ENCODE measurements around the gene SDCBP2. TPM values are rescaled to one million over a fixed set of nuclear protein-coding genes. Genes with fewer than 3 reads are reported as not detected.

The SDCBP2 gene
- total and polyA plus RNA-seq, 2 of the 13 experiments (the other 11 are each of a cell fraction or from before 2014, with no cell fraction given), result 1.2 to 2.4 TPM

DNA sequence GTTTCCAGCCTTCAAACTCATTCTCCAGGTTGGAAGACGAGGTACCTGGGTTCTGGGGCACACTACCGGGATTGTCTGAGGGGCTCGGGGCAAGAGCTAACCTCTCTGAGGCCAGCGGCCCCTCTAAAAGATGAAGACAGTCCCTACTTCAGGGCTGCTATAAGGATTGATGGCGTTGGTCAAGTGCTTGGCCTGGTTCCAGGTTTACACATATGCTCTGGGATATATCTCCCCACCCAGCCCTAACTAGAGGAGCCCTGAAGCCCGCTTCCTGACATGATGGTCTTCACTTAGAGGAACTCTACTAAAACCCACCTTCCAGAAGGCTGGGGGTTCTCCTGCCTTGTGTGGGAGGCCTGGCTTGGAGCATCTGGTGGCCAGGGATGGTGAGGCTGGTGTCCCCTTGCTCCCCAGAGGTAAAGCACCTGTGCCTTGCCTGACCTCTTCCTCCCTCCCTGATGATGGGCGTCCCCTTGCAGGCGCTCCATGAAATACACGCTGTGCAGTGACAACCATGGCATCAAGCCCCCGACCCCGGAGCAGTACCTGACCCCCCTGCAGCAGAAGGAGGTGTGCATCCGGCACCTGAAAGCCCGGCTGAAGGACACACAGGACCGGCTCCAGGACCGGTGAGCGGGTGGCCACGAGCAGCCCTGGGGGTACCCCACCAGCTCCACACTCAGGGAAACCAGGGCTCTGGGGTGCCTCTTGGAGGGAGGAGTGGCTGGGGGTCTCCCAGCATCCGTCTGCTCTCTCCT is 28.7 kb downstream of the SDCBP2 start:
- WGBS (ENCODE audit: low lambda C conversion rate), result 34% methylated on average over 7 of the region's 18 CpGs
- no peak for TF ChIP-seq PAX8 (CRISPR knock-in tag; IDR thresholded peaks at IDR 0.05; ENCODE audit: borderline replicate concordance)
- no peak for TF ChIP-seq MAF1 (CRISPR knock-in tag; IDR thresholded peaks at IDR 0.05; ENCODE audit: borderline replicate concordance)
- no peak for TF ChIP-seq MTA1 (CRISPR knock-in tag; IDR thresholded peaks at IDR 0.05; ENCODE audit: borderline replicate concordance)
- no peak for TF ChIP-seq ZNF431 (CRISPR knock-in tag; IDR thresholded peaks at IDR 0.05; ENCODE audit: borderline replicate concordance, low read depth)
- TF ChIP-seq, protein P1, sequence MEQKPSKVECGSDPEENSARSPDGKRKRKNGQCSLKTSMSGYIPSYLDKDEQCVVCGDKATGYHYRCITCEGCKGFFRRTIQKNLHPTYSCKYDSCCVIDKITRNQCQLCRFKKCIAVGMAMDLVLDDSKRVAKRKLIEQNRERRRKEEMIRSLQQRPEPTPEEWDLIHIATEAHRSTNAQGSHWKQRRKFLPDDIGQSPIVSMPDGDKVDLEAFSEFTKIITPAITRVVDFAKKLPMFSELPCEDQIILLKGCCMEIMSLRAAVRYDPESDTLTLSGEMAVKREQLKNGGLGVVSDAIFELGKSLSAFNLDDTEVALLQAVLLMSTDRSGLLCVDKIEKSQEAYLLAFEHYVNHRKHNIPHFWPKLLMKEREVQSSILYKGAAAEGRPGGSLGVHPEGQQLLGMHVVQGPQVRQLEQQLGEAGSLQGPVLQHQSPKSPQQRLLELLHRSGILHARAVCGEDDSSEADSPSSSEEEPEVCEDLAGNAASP (CRISPR knock-in tag; IDR thresholded peaks at IDR 0.05; ENCODE audit: borderline replicate concordance), result no peak
- in situ Hi-C loops (cut with HindIII; ENCODE audit: extremely low pct_ligation_motif_present, low pct_unique_long_range_greater_than_20kb), result no loop called here
- H3K9ac ChIP-seq (ENCODE audit: insufficient read depth, low read depth, low read length), result no peak overlapping the region
- no peak overlapping the region for H3K4me3 ChIP-seq (replicated peaks in 1 of 3; ENCODE audit: insufficient read depth in 1 of 3, low read depth in 2 of 3, low read length in 3 of 3)
- intact Hi-C loops (cut with micrococcal nuclease; ENCODE audit: unreplicated experiment), result no loop called here
- no peak overlapping the region for H2AFZ ChIP-seq (ENCODE audit: low read length)
- no peak overlapping the region for H3K27ac ChIP-seq (ENCODE audit: extremely low read length, insufficient read depth, low read length)
- CTCF ChIA-PET (ENCODE audit: low intra/inter-chr PET ratio, low total read pairs), result no interaction called here
- H3K79me2 ChIP-seq (ENCODE audit: insufficient read depth, low read length), result no peaks in the 10 kb centered on the region
- POLR2A ChIA-PET, result no interaction called here
- no peaks in the 10 kb centered on the region for H3K36me3 ChIP-seq (replicated peaks in 1 of 2; ENCODE audit: control insufficient read depth in 1 of 2, insufficient read depth in 2 of 2, low read length in 2 of 2)
- H4K20me1 ChIP-seq (ENCODE audit: insufficient read depth, low read length), result no peaks in the 10 kb centered on the region
- DNase-seq (ENCODE audit: low spot score) (no peak), FAIRE-seq (no peak), ATAC-seq (no peak)
- no TSS peak for BruUV-seq (replicated peaks)
- H3K9me3 ChIP-seq (ENCODE audit: low read length), result no peaks in the 10 kb centered on the region
- no peak overlapping the region for H3K4me2 ChIP-seq (ENCODE audit: low read depth, low read length)
- peaks cover 8 to 60% of the 10 kb centered on the region in 2 experiments; a peak in 3 of 5 replicates for H3K27me3 ChIP-seq (ENCODE audit: control insufficient read depth in 1 of 2, insufficient read depth in 2 of 2, low read length in 2 of 2)
- no peaks in the 10 kb centered on the region for H3K4me1 ChIP-seq (ENCODE audit: insufficient read depth, low read length)

DNA sequence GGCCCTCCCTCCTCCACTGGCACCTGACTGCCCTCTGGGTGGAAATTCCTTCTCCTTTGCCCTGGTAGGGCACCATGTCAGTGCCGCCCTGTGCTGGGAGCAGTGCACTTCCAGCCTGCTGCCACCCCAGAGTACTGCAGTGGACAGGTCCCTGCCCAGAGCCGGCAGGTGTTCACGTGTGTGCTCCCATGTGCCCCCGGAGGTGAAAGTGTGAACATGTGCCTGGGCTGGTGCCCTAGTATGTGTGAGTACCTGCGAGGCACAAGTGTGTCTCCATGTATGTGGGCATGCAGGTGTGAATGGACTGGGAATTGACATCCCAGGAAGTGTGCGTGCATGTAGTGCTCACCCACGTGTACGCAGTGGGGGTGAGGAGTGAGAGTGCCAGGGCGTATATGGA is 29.4 kb downstream of the SDCBP2 start:
- ChIA-PET POLR2A (no interaction called here), CTCF (ENCODE audit: low intra/inter-chr PET ratio, low total read pairs) (no interaction called here)
- no TSS peak for BruUV-seq (replicated peaks)
- Histone ChIP-seq H3K79me2 (ENCODE audit: insufficient read depth, low read length) (no peaks in the 10 kb centered on the region), H3K9me3 (ENCODE audit: low read length) (no peaks in the 10 kb centered on the region), H3K4me3 (replicated peaks in 1 of 3; ENCODE audit: insufficient read depth in 1 of 3, low read depth in 2 of 3, low read length in 3 of 3) (no peak overlapping the region), H3K27me3 (ENCODE audit: control insufficient read depth in 1 of 2, insufficient read depth in 2 of 2, low read length in 2 of 2) (peaks cover 7 to 60% of the 10 kb centered on the region in 2 experiments; a peak in 3 of 5 replicates), H3K9ac (ENCODE audit: insufficient read depth, low read depth, low read length) (no peak overlapping the region), H3K4me1 (ENCODE audit: insufficient read depth, low read length) (no peaks in the 10 kb centered on the region), H3K27ac (ENCODE audit: extremely low read length, insufficient read depth, low read length) (no peak overlapping the region), H2AFZ (ENCODE audit: low read length) (no peak overlapping the region), H3K4me2 (ENCODE audit: low read depth, low read length) (no peak overlapping the region), H4K20me1 (ENCODE audit: insufficient read depth, low read length) (no peaks in the 10 kb centered on the region), H3K36me3 (replicated peaks in 1 of 2; ENCODE audit: control insufficient read depth in 1 of 2, insufficient read depth in 2 of 2, low read length in 2 of 2) (no peaks in the 10 kb centered on the region)
- DNase-seq (ENCODE audit: low spot score) (no peak), ATAC-seq (peak; percentile 68), FAIRE-seq (no peak)
- in situ Hi-C loops (cut with HindIII; ENCODE audit: extremely low pct_ligation_motif_present, low pct_unique_long_range_greater_than_20kb), result no loop called here
- 57% methylated on average over 9 of the region's 9 CpGs for WGBS (ENCODE audit: low lambda C conversion rate)
- intact Hi-C loops (cut with micrococcal nuclease; ENCODE audit: unreplicated experiment), result loop anchor here (10.0 kb wide), 1 partner anchor 415 kb away; no protein-coding TSS in a partner anchor
- TF ChIP-seq HMG20B (CRISPR knock-in tag; conservative IDR thresholded peaks at IDR 0.05) (no peak), YEATS4 (CRISPR knock-in tag; IDR thresholded peaks at IDR 0.05; ENCODE audit: borderline replicate concordance) (no peak)
- TF ChIP-seq, protein P2, sequence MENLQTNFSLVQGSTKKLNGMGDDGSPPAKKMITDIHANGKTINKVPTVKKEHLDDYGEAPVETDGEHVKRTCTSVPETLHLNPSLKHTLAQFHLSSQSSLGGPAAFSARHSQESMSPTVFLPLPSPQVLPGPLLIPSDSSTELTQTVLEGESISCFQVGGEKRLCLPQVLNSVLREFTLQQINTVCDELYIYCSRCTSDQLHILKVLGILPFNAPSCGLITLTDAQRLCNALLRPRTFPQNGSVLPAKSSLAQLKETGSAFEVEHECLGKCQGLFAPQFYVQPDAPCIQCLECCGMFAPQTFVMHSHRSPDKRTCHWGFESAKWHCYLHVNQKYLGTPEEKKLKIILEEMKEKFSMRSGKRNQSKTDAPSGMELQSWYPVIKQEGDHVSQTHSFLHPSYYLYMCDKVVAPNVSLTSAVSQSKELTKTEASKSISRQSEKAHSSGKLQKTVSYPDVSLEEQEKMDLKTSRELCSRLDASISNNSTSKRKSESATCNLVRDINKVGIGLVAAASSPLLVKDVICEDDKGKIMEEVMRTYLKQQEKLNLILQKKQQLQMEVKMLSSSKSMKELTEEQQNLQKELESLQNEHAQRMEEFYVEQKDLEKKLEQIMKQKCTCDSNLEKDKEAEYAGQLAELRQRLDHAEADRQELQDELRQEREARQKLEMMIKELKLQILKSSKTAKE (CRISPR knock-in tag; IDR thresholded peaks at IDR 0.05; ENCODE audit: borderline replicate concordance), result 0 out of 2 replicates have a peak, but pooled peaks have one; percentile 22
- TF ChIP-seq, protein P3, sequence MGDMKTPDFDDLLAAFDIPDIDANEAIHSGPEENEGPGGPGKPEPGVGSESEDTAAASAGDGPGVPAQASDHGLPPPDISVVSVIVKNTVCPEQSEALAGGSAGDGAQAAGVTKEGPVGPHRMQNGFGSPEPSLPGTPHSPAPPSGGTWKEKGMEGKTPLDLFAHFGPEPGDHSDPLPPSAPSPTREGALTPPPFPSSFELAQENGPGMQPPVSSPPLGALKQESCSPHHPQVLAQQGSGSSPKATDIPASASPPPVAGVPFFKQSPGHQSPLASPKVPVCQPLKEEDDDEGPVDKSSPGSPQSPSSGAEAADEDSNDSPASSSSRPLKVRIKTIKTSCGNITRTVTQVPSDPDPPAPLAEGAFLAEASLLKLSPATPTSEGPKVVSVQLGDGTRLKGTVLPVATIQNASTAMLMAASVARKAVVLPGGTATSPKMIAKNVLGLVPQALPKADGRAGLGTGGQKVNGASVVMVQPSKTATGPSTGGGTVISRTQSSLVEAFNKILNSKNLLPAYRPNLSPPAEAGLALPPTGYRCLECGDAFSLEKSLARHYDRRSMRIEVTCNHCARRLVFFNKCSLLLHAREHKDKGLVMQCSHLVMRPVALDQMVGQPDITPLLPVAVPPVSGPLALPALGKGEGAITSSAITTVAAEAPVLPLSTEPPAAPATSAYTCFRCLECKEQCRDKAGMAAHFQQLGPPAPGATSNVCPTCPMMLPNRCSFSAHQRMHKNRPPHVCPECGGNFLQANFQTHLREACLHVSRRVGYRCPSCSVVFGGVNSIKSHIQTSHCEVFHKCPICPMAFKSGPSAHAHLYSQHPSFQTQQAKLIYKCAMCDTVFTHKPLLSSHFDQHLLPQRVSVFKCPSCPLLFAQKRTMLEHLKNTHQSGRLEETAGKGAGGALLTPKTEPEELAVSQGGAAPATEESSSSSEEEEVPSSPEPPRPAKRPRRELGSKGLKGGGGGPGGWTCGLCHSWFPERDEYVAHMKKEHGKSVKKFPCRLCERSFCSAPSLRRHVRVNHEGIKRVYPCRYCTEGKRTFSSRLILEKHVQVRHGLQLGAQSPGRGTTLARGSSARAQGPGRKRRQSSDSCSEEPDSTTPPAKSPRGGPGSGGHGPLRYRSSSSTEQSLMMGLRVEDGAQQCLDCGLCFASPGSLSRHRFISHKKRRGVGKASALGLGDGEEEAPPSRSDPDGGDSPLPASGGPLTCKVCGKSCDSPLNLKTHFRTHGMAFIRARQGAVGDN (CRISPR knock-in tag; IDR thresholded peaks at IDR 0.05), result peak; percentile 30; the same call in 1 of the 2 replicates
